ENCODE measurements around the gene CABP1.
"Not testable (repeated sequence)": the region's sequence is repeated elsewhere in the genome, so short reads cannot be mapped to it uniquely, and the experiment has no call there.

Gene CABP1

DNA sequence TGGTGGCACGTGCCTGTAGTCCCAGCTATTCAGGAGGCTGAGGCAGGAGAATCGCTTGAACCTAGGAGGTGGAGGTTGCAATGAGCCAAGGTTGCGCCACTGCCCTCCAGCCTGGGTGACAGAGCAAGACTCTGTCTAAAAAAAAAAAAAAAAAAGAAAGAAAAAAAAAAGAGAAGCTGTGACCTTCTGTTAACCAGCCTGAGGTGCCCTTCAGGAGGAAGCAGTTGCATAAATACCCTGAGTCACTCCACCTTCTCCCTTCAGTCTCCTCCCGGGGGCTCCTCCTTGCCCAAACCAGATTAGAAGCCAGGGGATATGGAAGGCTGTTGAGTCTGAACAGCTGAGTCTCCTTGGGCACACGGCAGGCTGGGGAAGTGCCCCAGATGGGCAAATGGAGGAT, 38.0 kb upstream of the CABP1 start:
- peak overlapping the region in 7 of 11 experiments; percentile 5 to 75 (median 52); a peak in 12 of 22 replicates for H3K27ac ChIP-seq
- H3K4me2 ChIP-seq = peak overlapping the region in 7 of 11 experiments; percentile 19 to 73 (median 64); a peak in 14 of 22 replicates

DNA sequence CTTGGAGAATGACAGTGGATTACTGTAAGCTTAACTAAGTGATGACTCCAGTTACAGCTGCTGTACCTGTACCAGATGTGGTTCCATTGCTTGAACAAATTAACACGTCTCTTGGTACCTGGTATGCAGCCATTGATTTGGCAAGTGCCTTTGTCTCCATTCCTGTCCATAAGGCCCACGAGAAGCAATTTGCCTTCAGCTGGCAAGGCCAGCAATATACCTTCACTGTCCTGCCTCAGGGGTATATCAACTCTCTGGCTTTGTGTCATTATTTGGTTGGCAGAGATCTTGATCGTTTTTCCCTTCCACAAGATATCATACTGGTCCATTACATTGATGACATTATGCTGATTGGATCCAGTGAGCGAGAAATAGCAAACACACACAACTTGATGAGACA, 29.9 kb upstream of the CABP1 start:
- H3K27ac ChIP-seq = no peak overlapping the region
- H3K4me1 ChIP-seq = no peaks in the 10 kb centered on the region
- no peaks in the 10 kb centered on the region for H3K36me3 ChIP-seq
- no peak overlapping the region for H3K4me2 ChIP-seq
- no peak overlapping the region for H3K9ac ChIP-seq
- no peak overlapping the region for H3K4me3 ChIP-seq
- no peak for TF ChIP-seq Cebpa-rat (IDR thresholded peaks at IDR 0.05)
- H3K9me3 ChIP-seq (replicated peaks in 1 of 11) = no peaks in the 10 kb centered on the region
- H3K27me3 ChIP-seq = no peaks in the 10 kb centered on the region
- no peaks in the 10 kb centered on the region for H4K20me1 ChIP-seq

More for the DNA sequence above, 38.0 kb upstream of the CABP1 start:
- H4K20me1 ChIP-seq; H3K4me3 ChIP-seq; H3K9me3 ChIP-seq (replicated peaks in 1 of 11); H3K27me3 ChIP-seq; H3K36me3 ChIP-seq: not testable (repeated sequence)
- TF ChIP-seq Cebpa-rat (IDR thresholded peaks at IDR 0.05) = peak in 7 of 11 experiments; percentile 14 to 76 (median 59); a peak in 7 of 22 replicates
- H3K9ac ChIP-seq = peak overlapping the region in 3 of 11 experiments; percentile 11 to 49 (median 42); a peak in 3 of 22 replicates
- H3K4me1 ChIP-seq = peaks cover 0 to 38% (median 21%) of the 10 kb centered on the region in 10 experiments; a peak in 13 of 20 replicates

DNA sequence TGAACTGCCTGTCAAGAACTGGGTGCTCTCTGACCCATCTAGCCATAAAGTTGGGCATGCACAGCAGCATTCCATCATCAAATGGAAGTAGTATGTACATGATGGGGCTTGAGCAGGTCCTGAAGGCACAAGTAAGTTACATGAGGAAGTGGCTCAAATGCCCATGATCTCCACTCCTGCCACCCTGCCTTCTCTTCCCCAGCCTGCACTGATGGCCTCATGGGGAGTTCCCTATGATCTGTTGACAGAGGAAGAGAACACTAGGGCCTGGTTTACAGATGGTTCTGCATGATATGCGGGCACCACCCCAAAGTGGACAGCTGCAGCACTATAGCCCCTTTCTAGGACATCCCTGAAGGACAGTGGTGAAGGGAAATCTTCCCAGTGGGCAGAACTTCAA, 28.9 kb upstream of the CABP1 start:
- H3K4me3 ChIP-seq; H3K9ac ChIP-seq; H3K36me3 ChIP-seq; H3K27me3 ChIP-seq; H3K27ac ChIP-seq; H3K4me1 ChIP-seq; H3K4me2 ChIP-seq; H3K9me3 ChIP-seq (replicated peaks in 1 of 11); H4K20me1 ChIP-seq: not testable (repeated sequence)

DNA sequence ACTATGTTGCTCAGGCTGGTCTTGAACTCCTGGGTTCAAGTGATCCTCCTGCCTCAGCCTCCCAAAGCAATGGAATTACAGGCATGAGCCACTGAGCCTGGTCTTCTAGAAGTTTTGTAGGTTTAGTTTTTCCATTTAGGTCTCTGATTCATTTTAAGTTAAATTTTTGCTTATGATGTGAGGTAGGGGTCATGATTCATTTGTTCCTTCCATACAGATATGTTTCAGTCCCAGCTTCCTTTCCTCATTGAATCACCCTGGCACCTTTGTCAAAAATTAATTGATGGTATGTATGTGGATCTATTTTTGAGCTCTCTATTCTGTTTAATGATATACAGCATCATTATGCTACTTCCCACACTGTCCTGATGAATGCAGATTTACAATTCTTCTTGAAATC, 25.6 kb upstream of the CABP1 start:
- Histone ChIP-seq H3K4me3 (no peak overlapping the region), H3K27me3 (no peaks in the 10 kb centered on the region), H3K9ac (no peak overlapping the region), H3K4me2 (no peak overlapping the region), H3K9me3 (replicated peaks in 1 of 11) (no peaks in the 10 kb centered on the region), H3K36me3 (no peaks in the 10 kb centered on the region), H3K4me1 (no peaks in the 10 kb centered on the region), H3K27ac (no peak overlapping the region), H4K20me1 (no peaks in the 10 kb centered on the region)
- no peak for TF ChIP-seq Cebpa-rat (IDR thresholded peaks at IDR 0.05)

DNA sequence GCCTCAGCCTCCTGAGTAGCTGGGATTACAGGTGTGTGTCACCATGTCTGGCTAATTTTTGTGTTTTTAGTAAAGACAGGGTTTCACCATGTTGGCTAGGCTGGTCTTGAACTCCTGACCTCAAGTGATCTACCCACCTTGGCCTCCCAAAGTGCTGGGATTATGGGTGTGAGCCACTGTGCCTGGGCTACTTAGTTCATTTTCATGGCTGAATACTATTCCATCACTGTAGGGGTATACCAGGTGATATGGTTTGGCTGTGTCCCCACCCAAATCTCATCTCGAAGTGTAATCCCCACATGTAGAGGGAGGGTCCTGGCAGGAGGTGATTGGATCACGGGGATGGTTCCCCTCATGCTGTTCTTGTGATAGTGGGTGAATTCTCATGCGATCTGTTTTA, 23.2 kb upstream of the CABP1 start:
- not testable (repeated sequence) for H3K4me1 ChIP-seq; H4K20me1 ChIP-seq; H3K27ac ChIP-seq; H3K9me3 ChIP-seq (replicated peaks in 1 of 11); H3K36me3 ChIP-seq; H3K4me2 ChIP-seq; H3K9ac ChIP-seq; H3K27me3 ChIP-seq; H3K4me3 ChIP-seq

DNA sequence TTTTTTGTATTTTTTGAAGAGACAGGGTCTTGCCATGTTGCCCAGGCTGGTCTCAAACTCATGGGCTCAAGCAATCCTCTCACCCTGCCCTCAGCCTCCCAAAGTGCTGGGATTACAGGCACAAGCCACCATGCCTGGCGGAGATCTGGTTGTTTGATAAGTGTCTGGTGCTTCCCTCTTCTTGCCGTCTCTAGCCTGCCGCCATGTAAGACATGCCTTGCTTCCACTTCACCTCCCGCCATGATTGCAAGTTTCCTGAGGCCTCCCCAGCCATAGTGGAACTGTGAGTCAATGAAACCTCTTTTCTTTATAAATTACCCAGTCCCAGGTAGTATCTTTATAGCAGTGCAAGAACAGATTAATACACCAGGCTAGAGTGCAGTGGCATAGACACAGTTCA, 22.7 kb upstream of the CABP1 start:
- not testable (repeated sequence) for H3K27me3 ChIP-seq; H3K4me1 ChIP-seq; H3K27ac ChIP-seq; H3K4me2 ChIP-seq; H3K9ac ChIP-seq; H3K9me3 ChIP-seq (replicated peaks in 1 of 11); H3K4me3 ChIP-seq; H3K36me3 ChIP-seq; H4K20me1 ChIP-seq

DNA sequence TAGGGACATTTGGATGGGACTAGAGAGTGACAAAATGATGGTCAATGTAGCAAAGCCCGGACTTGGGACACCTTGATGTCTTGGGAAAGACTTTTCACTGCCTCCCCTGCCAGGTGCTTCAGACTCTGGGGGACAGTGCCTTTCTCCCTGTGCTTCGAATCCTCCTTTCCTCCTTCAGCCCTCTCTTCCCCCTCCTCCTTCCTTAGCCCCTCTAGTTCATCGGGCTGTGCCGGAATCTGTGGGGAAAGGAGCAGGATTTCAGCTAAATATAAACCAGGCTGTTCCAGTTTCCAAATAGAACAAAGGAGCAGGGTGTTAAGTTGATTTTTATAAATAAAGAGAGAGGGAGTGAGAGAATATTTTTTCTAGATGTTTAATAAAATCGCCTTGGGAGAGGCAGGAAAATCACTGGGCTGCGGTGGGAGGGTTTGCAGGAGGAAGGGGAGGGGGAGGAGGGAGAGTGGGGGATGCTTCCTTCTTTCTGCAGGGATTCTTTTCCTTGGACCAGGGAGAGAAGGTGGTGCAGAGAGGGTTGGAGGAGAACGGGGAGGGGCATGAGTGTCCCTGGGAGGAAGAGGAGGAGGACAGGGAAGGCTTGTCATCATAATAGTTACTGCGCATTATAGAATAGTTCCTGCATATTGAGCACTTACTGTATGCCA, 21.3 kb upstream of the CABP1 start:
- Histone ChIP-seq H3K27ac (no peak overlapping the region), H3K4me1 (no peaks in the 10 kb centered on the region), H4K20me1 (no peaks in the 10 kb centered on the region), H3K9ac (no peak overlapping the region), H3K27me3 (no peaks in the 10 kb centered on the region), H3K36me3 (no peaks in the 10 kb centered on the region), H3K4me2 (no peak overlapping the region), H3K4me3 (no peak overlapping the region), H3K9me3 (replicated peaks in 1 of 11) (no peaks in the 10 kb centered on the region)
- no peak for TF ChIP-seq Cebpa-rat (IDR thresholded peaks at IDR 0.05)

DNA sequence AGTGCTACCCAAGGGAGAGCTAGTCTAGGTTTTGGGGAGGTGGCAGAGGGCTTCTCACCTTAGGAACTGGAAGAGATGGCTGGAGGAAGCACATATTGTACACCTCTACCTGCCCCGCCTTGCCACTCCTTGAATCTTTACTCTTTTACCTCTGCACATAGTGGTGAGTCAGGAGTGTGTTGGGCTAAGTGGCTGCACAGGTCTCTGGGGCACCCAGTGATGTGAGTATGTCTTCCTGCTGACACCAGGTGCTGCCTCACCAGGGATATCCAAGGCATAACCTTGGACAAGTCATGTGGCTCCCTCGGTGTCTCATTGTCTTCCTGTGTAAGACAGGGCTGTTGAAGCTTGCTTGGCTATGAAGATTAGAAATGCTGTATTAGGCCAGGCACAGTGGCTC, 19.8 kb upstream of the CABP1 start:
- no peak overlapping the region for H3K27ac ChIP-seq
- no peak overlapping the region for H3K4me3 ChIP-seq
- no peaks in the 10 kb centered on the region for H3K4me1 ChIP-seq
- H3K36me3 ChIP-seq = no peaks in the 10 kb centered on the region
- H3K4me2 ChIP-seq = no peak overlapping the region
- no peaks in the 10 kb centered on the region for H3K27me3 ChIP-seq
- no peaks in the 10 kb centered on the region for H3K9me3 ChIP-seq (replicated peaks in 1 of 11)
- H4K20me1 ChIP-seq = no peaks in the 10 kb centered on the region
- no peak overlapping the region for H3K9ac ChIP-seq
- TF ChIP-seq Cebpa-rat (IDR thresholded peaks at IDR 0.05) = no peak

DNA sequence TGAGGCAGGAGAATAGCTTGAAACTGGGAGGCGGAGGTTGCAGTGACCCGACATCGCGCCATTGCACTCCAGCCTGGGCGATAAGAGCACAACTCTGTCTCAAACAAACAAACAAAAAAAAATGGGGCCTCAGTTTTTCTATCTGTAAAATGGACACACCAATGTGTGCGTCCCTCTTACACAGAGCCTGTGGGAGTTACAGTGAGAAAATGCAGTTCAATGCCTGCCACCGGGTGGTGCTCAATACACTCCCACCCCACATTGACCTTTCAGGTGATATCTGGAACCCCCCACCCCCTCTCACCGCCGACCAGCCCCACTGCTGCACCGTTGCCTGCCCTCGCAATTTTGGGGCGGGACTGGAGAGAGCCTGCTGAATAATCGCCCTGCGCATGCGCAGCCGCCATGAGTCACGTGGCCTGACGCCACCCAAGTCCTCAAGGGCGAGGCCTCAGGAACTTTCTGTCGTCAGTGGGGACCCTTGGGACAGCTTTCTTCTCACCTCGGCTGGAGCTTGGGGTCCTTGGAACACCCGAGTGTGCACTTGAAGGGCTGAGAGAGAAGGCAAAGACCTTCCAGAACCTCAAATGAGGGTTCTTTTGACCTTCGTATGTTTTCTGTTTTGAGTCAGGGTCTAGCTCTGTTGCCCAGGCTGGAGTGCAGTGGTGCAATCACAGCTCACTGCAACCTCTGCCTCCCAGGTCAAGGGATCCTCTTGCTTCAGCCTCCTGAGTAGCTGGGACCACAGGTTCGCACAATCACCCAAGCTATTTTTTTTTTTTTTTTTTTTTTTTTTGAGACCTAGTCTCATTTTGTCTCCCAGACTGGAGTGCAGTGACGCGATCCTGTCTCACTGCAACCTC, 14.6 kb upstream of the CABP1 start:
- Histone ChIP-seq H3K4me2 (peak overlapping the region in 1 of 11 experiments; percentile 40; a peak in 1 of 22 replicates), H3K9ac (no peak overlapping the region), H4K20me1 (no peaks in the 10 kb centered on the region), H3K36me3 (no peaks in the 10 kb centered on the region), H3K4me1 (peaks cover 0 to 9% (median 0%) of the 10 kb centered on the region in 10 experiments; a peak in 4 of 20 replicates), H3K9me3 (replicated peaks in 1 of 11) (no peaks in the 10 kb centered on the region), H3K27me3 (no peaks in the 10 kb centered on the region), H3K27ac (no peak overlapping the region), H3K4me3 (no peak overlapping the region)
- TF ChIP-seq Cebpa-rat (IDR thresholded peaks at IDR 0.05) = no peak

DNA sequence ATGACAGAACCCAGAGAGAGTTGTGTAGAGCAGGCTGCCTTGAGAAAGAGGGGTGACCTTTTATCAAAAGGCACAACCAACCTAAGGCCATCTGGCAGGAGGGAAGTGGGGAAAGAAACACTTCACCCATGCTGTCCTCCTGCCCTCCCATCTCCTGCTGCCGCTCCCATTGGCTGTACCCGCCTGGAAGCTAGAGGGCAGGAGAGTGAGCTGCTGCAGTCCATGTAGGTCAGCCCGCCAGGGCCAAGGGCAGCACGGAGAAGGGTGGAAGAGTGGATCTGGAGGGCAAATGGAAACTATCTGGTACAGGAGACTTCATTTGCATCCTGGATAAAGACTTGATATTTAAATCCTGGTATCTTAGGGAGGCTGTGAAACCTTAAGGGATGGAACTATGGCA, 11.5 kb upstream of the CABP1 start:
- TF ChIP-seq Cebpa-rat (IDR thresholded peaks at IDR 0.05) = no peak
- no peaks in the 10 kb centered on the region for H3K36me3 ChIP-seq
- no peak overlapping the region for H3K27ac ChIP-seq
- H4K20me1 ChIP-seq = no peaks in the 10 kb centered on the region
- H3K27me3 ChIP-seq = no peaks in the 10 kb centered on the region
- no peaks in the 10 kb centered on the region for H3K9me3 ChIP-seq (replicated peaks in 1 of 11)
- H3K4me3 ChIP-seq = no peak overlapping the region
- peaks cover 0 to 9% (median 0%) of the 10 kb centered on the region in 10 experiments; a peak in 4 of 20 replicates for H3K4me1 ChIP-seq
- H3K4me2 ChIP-seq = no peak overlapping the region
- no peak overlapping the region for H3K9ac ChIP-seq
